ENCODE measurements around the gene DSC3. TPM values are rescaled to one million over a fixed set of nuclear protein-coding genes. Genes with fewer than 3 reads are reported as not detected.
"Not testable (repeated sequence)": the region's sequence is repeated elsewhere in the genome, so short reads cannot be mapped to it uniquely, and the experiment has no call there.

DSC3 gene
- total and polyA plus RNA-seq, 9 donors: 0.05 to 9.1 (median 0.45) TPM

GRCh38 chr18:31042084-31042405, 497 bp downstream of the DSC3 start:
- no peak overlapping the region for H3K27ac ChIP-seq
- H3K36me3 ChIP-seq: no peaks in the 10 kb centered on the region
- H3K4me1 ChIP-seq (ENCODE audit: insufficient read depth): no peaks in the 10 kb centered on the region
- peaks cover 2% of the 10 kb centered on the region for H3K27me3 ChIP-seq
- H3K9me3 ChIP-seq: peaks cover 0 to 5% of the 10 kb centered on the region in 2 donors
- H3K4me3 ChIP-seq: no peak overlapping the region
- intact Hi-C loops (cut with DNase I): loop anchor here in 1 of 4 donors (10.0 kb wide), 1 partner anchor 57 kb away; no protein-coding TSS in a partner anchor
- DNase-seq: no peak
- no peak for TF ChIP-seq POLR2A (IDR thresholded peaks at IDR 0.05)
- WGBS, 3 donors: 5 to 7% (median 6%) methylated on average over 17 of the region's 17 CpGs

GRCh38 chr18:31041271-31042083, 1.1 kb downstream of the DSC3 start:
- 2 to 4% (median 3%) methylated on average over 50 to 52 of the region's 52 CpGs for WGBS, 3 donors
- Histone ChIP-seq H3K27me3 (peaks cover 2% of the 10 kb centered on the region), H3K4me3 (no peak overlapping the region), H3K9me3 (peaks cover 0 to 5% of the 10 kb centered on the region in 2 donors), H3K36me3 (no peaks in the 10 kb centered on the region), H3K27ac (no peak overlapping the region), H3K4me1 (ENCODE audit: insufficient read depth) (no peaks in the 10 kb centered on the region)
- peak in 1 of 5 donors; percentile 7 for DNase-seq
- intact Hi-C loops (cut with DNase I): loop anchor here in 1 of 4 donors (10.0 kb wide), 1 partner anchor 57 kb away; no protein-coding TSS in a partner anchor
- TF ChIP-seq POLR2A (IDR thresholded peaks at IDR 0.05) (no peak), CTCF (IDR thresholded peaks at IDR 0.05) (no peak), EP300 (IDR thresholded peaks at IDR 0.05) (no peak)

- WGBS, 3 donors: 12 to 15% (median 13%) methylated on average over 18 of the region's 18 CpGs
- H3K4me1 ChIP-seq (ENCODE audit: insufficient read depth): no peaks in the 10 kb centered on the region
- no peaks in the 10 kb centered on the region for H3K36me3 ChIP-seq
- no peak overlapping the region for H3K27ac ChIP-seq
- TF ChIP-seq POLR2A (IDR thresholded peaks at IDR 0.05): no peak
- DNase-seq: no peak
- peaks cover 0 to 5% of the 10 kb centered on the region in 2 donors for H3K9me3 ChIP-seq
- peaks cover 2% of the 10 kb centered on the region for H3K27me3 ChIP-seq
- H3K4me3 ChIP-seq: no peak overlapping the region
- intact Hi-C loops (cut with DNase I): loop anchor here in 1 of 4 donors (10.0 kb wide), 1 partner anchor 56 kb away; no protein-coding TSS in a partner anchor
Measured at GRCh38 chr18:31040686-31041270, 1.8 kb downstream of the DSC3 start.

- no peak overlapping the region for H3K27ac ChIP-seq
- no peak overlapping the region for H3K4me3 ChIP-seq
- no peak for DNase-seq
Measured at GRCh38 chr18:31039426-31039825, 3.1 kb downstream of the DSC3 start.

GRCh38 chr18:31037686-31038085, 4.9 kb downstream of the DSC3 start:
- H3K27ac ChIP-seq; intact Hi-C loops (cut with DNase I); H3K27me3 ChIP-seq; H3K9me3 ChIP-seq; DNase-seq; H3K4me1 ChIP-seq (ENCODE audit: insufficient read depth); H3K4me3 ChIP-seq; H3K36me3 ChIP-seq: not testable (repeated sequence)
- WGBS, 3 donors: 55 to 74% (median 64%) methylated on average over 5 of the region's 5 CpGs

More at GRCh38 chr18:31039426-31039825, 3.1 kb downstream of the DSC3 start:
- TF ChIP-seq EP300 (IDR thresholded peaks at IDR 0.05): no peak
- TF ChIP-seq POLR2A (IDR thresholded peaks at IDR 0.05): no peak
- no peak for TF ChIP-seq CTCF (IDR thresholded peaks at IDR 0.05)
- Histone ChIP-seq H3K4me1 (ENCODE audit: insufficient read depth) (no peaks in the 10 kb centered on the region), H3K9me3 (peaks cover 0 to 5% of the 10 kb centered on the region in 2 donors), H3K36me3 (no peaks in the 10 kb centered on the region), H3K27me3 (peaks cover 2% of the 10 kb centered on the region)
- intact Hi-C loops (cut with DNase I): no loop called here
- WGBS, 3 donors: 71 to 82% (median 79%) methylated on average over 3 of the region's 3 CpGs

GRCh38 chr18:31034541-31034940, 8.0 kb downstream of the DSC3 start:
- Histone ChIP-seq H3K27ac (no peak overlapping the region), H3K4me1 (ENCODE audit: insufficient read depth) (no peaks in the 10 kb centered on the region), H3K9me3 (no peaks in the 10 kb centered on the region), H3K36me3 (no peaks in the 10 kb centered on the region), H3K27me3 (peaks cover 2% of the 10 kb centered on the region), H3K4me3 (no peak overlapping the region)
- no peak for DNase-seq
- WGBS, 3 donors: 86 to 92% (median 89%) methylated on average over 4 of the region's 4 CpGs
- intact Hi-C loops (cut with DNase I): no loop called here
- no peak for TF ChIP-seq EP300 (IDR thresholded peaks at IDR 0.05)

All from ovary (tissue), 9 donors.